ENCODE data around the gene PSME4. TPM values are rescaled to one million over a fixed set of nuclear protein-coding genes. Genes with fewer than 3 reads are reported as not detected.
A peak's percentile ranks its signal among the peaks of the same experiment; 100 is the strongest.

Gene PSME4
- total RNA-seq (2013): 26.5 TPM
- 10 to 100 TPM in 1 of 3 donors, 1 to 10 TPM in 2; 2.1 to 17.7 (median 3.1) TPM for polyA plus RNA-seq
- polyA minus RNA-seq: 14.4 and 14.7 TPM in 2 replicates
- 109 to 248 (median 133) reads per million in 11 experiments for total RNA-seq

- no peaks in the 10 kb centered on the region for H3K27me3 ChIP-seq (ENCODE audit: control insufficient read depth in 2 of 2, insufficient read depth in 2 of 2, low read length in 2 of 2)
- no peak for TF ChIP-seq CTCF (IDR thresholded peaks at IDR 0.05)
- peak; percentile 82 to 85 (median 83) for DNase-seq
- H3K36me3 ChIP-seq (replicated peaks in 1 of 2; ENCODE audit: control insufficient read depth in 1 of 2, insufficient read depth in 2 of 2, low read length in 2 of 2): peaks cover 0 to 20% of the 10 kb centered on the region in 2 donors
- Mint-ChIP-seq H3K27ac (peak within 1 kb of the TSS; percentile 96 to 98 (median 97)), H3K4me3 (peak within 1 kb of the TSS; percentile 96 to 98), H3K27me3 (ENCODE audit: low read depth in 3 of 3) (no peaks in the 10 kb centered on the region), H3K9me3 (no peaks in the 10 kb centered on the region), H3K36me3 (peaks cover 11 to 18% of the 10 kb centered on the region in 2 donors), H3K4me1 (peaks cover 34% of the 10 kb centered on the region)
- intact Hi-C loops (cut with micrococcal nuclease): loop anchor here (5.0 kb wide), 1 partner anchor 146 kb away; the partner anchor contains the start of gene ACYP2 (in 2 of the 2)
- H3K79me2 ChIP-seq (ENCODE audit: insufficient read depth, low read length): peaks cover 51% of the 10 kb centered on the region
- H3K9me3 ChIP-seq (replicated peaks in 1 of 2; ENCODE audit: control insufficient read depth in 1 of 2, insufficient read depth in 1 of 2, low read length in 2 of 2): no peaks in the 10 kb centered on the region
- H3K9ac ChIP-seq (ENCODE audit: insufficient read depth, low read length, poor library complexity, severe bottlenecking): peak within 1 kb of the TSS; percentile 89
- peaks cover 20 to 30% of the 10 kb centered on the region in 2 donors for H3K4me1 ChIP-seq (ENCODE audit: control insufficient read depth in 1 of 2, insufficient read depth in 2 of 2, low read length in 2 of 2)
- peak within 1 kb of the TSS; percentile 66 to 95 (median 94) for H3K4me3 ChIP-seq (replicated peaks in 1 of 3; ENCODE audit: low read depth in 2 of 3, low read length in 3 of 3)
- H4K20me1 ChIP-seq (ENCODE audit: insufficient read depth, low read length): peaks cover 45% of the 10 kb centered on the region
- H2AFZ ChIP-seq (ENCODE audit: insufficient read depth, low read depth, low read length, poor library complexity, severe bottlenecking): peak within 1 kb of the TSS; percentile 77
- H3K27ac ChIP-seq (ENCODE audit: low read depth in 1 of 2, low read length in 2 of 2): peak within 1 kb of the TSS; percentile 90 to 91
- WGBS (ENCODE audit: insufficient coverage): under 1% methylated on average over 59 of the region's 81 CpGs
- H3K4me2 ChIP-seq (replicated peaks; ENCODE audit: extremely low read depth, low read length, poor library complexity, severe bottlenecking): peak within 1 kb of the TSS; percentile 91
These were observed at the start of gene PSME4 for GRCh38 chr2:53970724-53971602. Gene PSME4 (minus strand): TSS chr2:53970993. CDS start chr2:53970784, 209 bp downstream.

- TF ChIP-seq CTCF (IDR thresholded peaks at IDR 0.05): no peak
- no peak overlapping the region for H2AFZ ChIP-seq (ENCODE audit: insufficient read depth, low read depth, low read length, poor library complexity, severe bottlenecking)
- H3K36me3 ChIP-seq (replicated peaks in 1 of 2; ENCODE audit: control insufficient read depth in 1 of 2, insufficient read depth in 2 of 2, low read length in 2 of 2): no peaks in the 10 kb centered on the region
- H3K9me3 ChIP-seq (replicated peaks in 1 of 2; ENCODE audit: control insufficient read depth in 1 of 2, insufficient read depth in 1 of 2, low read length in 2 of 2): peaks cover 12 to 13% of the 10 kb centered on the region in 2 donors
- no peaks in the 10 kb centered on the region for H3K79me2 ChIP-seq (ENCODE audit: insufficient read depth, low read length)
- Mint-ChIP-seq H3K9me3 (peaks cover 4 to 14% (median 11%) of the 10 kb centered on the region in 7 donors), H3K4me3 (no peak overlapping the region), H3K4me1 (peaks cover 9% of the 10 kb centered on the region), H3K27ac (no peak overlapping the region), H3K36me3 (peaks cover 2 to 5% of the 10 kb centered on the region in 2 donors), H3K27me3 (ENCODE audit: low read depth in 3 of 3) (peaks cover 0 to 1% (median 0%) of the 10 kb centered on the region in 3 donors)
- no CpG with 5 or more reads among the region's 1 CpG for WGBS (ENCODE audit: insufficient coverage)
- no peaks in the 10 kb centered on the region for H3K27me3 ChIP-seq (ENCODE audit: control insufficient read depth in 2 of 2, insufficient read depth in 2 of 2, low read length in 2 of 2)
- no peak overlapping the region for H3K9ac ChIP-seq (ENCODE audit: insufficient read depth, low read length, poor library complexity, severe bottlenecking)
- H3K4me2 ChIP-seq (replicated peaks; ENCODE audit: extremely low read depth, low read length, poor library complexity, severe bottlenecking): no peak overlapping the region
- intact Hi-C loops (cut with micrococcal nuclease): no loop called here
- no peak overlapping the region for H3K4me3 ChIP-seq (replicated peaks in 1 of 3; ENCODE audit: low read depth in 2 of 3, low read length in 3 of 3)
- H3K4me1 ChIP-seq (ENCODE audit: control insufficient read depth in 1 of 2, insufficient read depth in 2 of 2, low read length in 2 of 2): peaks cover 0 to 4% of the 10 kb centered on the region in 2 donors
- no peak overlapping the region for H3K27ac ChIP-seq (ENCODE audit: low read depth in 1 of 2, low read length in 2 of 2)
- H4K20me1 ChIP-seq (ENCODE audit: insufficient read depth, low read length): no peaks in the 10 kb centered on the region
- DNase-seq: no peak
These were observed 45.3 kb upstream of the PSME4 start for GRCh38 chr2:54015798-54016699.
